ENCODE data around the gene RHBDL1. TPM values are rescaled to one million over a fixed set of nuclear protein-coding genes. Genes with fewer than 3 reads are reported as not detected.

Gene RHBDL1
- total and polyA plus RNA-seq, 10 of the 15 experiments (the other 5 are each of a cell fraction or from before 2014, with no cell fraction given): 0.04 to 1.3 (median 0.65) TPM; not detected in 5

- WGBS (ENCODE audit: insufficient coverage, insufficient replicate concordance, low lambda C conversion rate, missing lambda C conversion rate): 98% methylated on average over 20 of the region's 22 CpGs
- intact Hi-C loops (cut with micrococcal nuclease; ENCODE audit: unreplicated experiment): no loop called here
- Histone ChIP-seq H2AFZ (ENCODE audit: control insufficient read depth, low read depth, low read length) (no peak overlapping the region), H3K36me3 (ENCODE audit: control insufficient read depth in 2 of 2, insufficient read depth in 2 of 2, low read length in 1 of 2) (peaks cover 0 to 3% of the 10 kb centered on the region in 2 experiments; a peak in 2 of 4 replicates), H4K20me1 (ENCODE audit: control insufficient read depth, insufficient read depth) (no peaks in the 10 kb centered on the region), H3K79me2 (ENCODE audit: control insufficient read depth, insufficient read depth, low read length) (no peaks in the 10 kb centered on the region), H3K27me3 (replicated peaks in 1 of 2; ENCODE audit: control insufficient read depth in 2 of 2, insufficient read depth in 2 of 2, low read length in 1 of 2) (no peaks in the 10 kb centered on the region), H3K4me3 (no peak overlapping the region), H3K27ac (ENCODE audit: control insufficient read depth, insufficient read depth) (no peak overlapping the region), H3K4me2 (ENCODE audit: control insufficient read depth, insufficient read depth) (no peak overlapping the region), H3K4me1 (ENCODE audit: control insufficient read depth, insufficient read depth, low read length) (peaks cover 3% of the 10 kb centered on the region; the same call in 1 of the 2 replicates), H3K9me3 (replicated peaks; ENCODE audit: control insufficient read depth, insufficient read depth, low read length) (no peaks in the 10 kb centered on the region), H3K9ac (ENCODE audit: control insufficient read depth, insufficient read depth, low read length) (no peak overlapping the region)
- FAIRE-seq (no peak), ATAC-seq (no peak), DNase-seq (ENCODE audit: low read depth, low spot score) (no peak)
- TF ChIP-seq ESRRA (IDR thresholded peaks at IDR 0.05; ENCODE audit: low read length) (no peak), KDM1A (IDR thresholded peaks at IDR 0.05; ENCODE audit: borderline replicate concordance) (no peak), BMI1 (IDR thresholded peaks at IDR 0.05; ENCODE audit: borderline replicate concordance) (no peak), POLR2AphosphoS2 (IDR thresholded peaks at IDR 0.05; ENCODE audit: low read depth, low read length) (no peak), NBN (IDR thresholded peaks at IDR 0.05) (no peak), TCF7 (IDR thresholded peaks at IDR 0.05; ENCODE audit: borderline replicate concordance) (no peak), ZBED1 (IDR thresholded peaks at IDR 0.05; ENCODE audit: borderline replicate concordance) (no peak)
- POLR2A ChIA-PET: no interaction called here
- in situ Hi-C loops (cut with MboI): no loop called here
- CTCF ChIA-PET: no interaction called here
- RAD21 ChIA-PET (ENCODE audit: unreplicated experiment): no interaction called here
- BruUV-seq (replicated peaks): no TSS peak
- SMC1A ChIA-PET (ENCODE audit: uncharacterized antibody, unreplicated experiment): no interaction called here
Measured at GRCh38 chr16:657487-657886, 18.0 kb upstream of the RHBDL1 start.

- intact Hi-C loops (cut with micrococcal nuclease; ENCODE audit: unreplicated experiment): no loop called here
- no peak overlapping the region for H3K4me2 ChIP-seq (ENCODE audit: control insufficient read depth, insufficient read depth)
- ChIA-PET CTCF (interaction anchor here (1.2 to 1.4 kb wide), 2 partner anchors 10 to 11 kb away, joined by 3 to 5 read pairs; no protein-coding TSS in a partner anchor), POLR2A (no interaction called here), SMC1A (ENCODE audit: uncharacterized antibody, unreplicated experiment) (no interaction called here), RAD21 (ENCODE audit: unreplicated experiment) (no interaction called here)
- BruUV-seq (replicated peaks): no TSS peak
- no peaks in the 10 kb centered on the region for H3K79me2 ChIP-seq (ENCODE audit: control insufficient read depth, insufficient read depth, low read length)
- H3K4me3 ChIP-seq: no peak overlapping the region
- WGBS (ENCODE audit: insufficient coverage, insufficient replicate concordance, low lambda C conversion rate, missing lambda C conversion rate): 88% methylated on average over 33 of the region's 35 CpGs
- H3K4me1 ChIP-seq (ENCODE audit: control insufficient read depth, insufficient read depth, low read length): peaks cover 3% of the 10 kb centered on the region; the same call in 1 of the 2 replicates
- no peaks in the 10 kb centered on the region for H3K27me3 ChIP-seq (replicated peaks in 1 of 2; ENCODE audit: control insufficient read depth in 2 of 2, insufficient read depth in 2 of 2, low read length in 1 of 2)
- H2AFZ ChIP-seq (ENCODE audit: control insufficient read depth, low read depth, low read length): no peak overlapping the region
- FAIRE-seq (no peak), DNase-seq (ENCODE audit: low read depth, low spot score) (no peak), ATAC-seq (no peak)
- H3K27ac ChIP-seq (ENCODE audit: control insufficient read depth, insufficient read depth): no peak overlapping the region
- H3K9ac ChIP-seq (ENCODE audit: control insufficient read depth, insufficient read depth, low read length): no peak overlapping the region
- H4K20me1 ChIP-seq (ENCODE audit: control insufficient read depth, insufficient read depth): no peaks in the 10 kb centered on the region
- in situ Hi-C loops (cut with MboI): no loop called here
- H3K9me3 ChIP-seq (replicated peaks; ENCODE audit: control insufficient read depth, insufficient read depth, low read length): no peaks in the 10 kb centered on the region
- no peaks in the 10 kb centered on the region; a peak in 2 of 4 replicates for H3K36me3 ChIP-seq (ENCODE audit: control insufficient read depth in 2 of 2, insufficient read depth in 2 of 2, low read length in 1 of 2)
- TF ChIP-seq ZNF24 (IDR thresholded peaks at IDR 0.05) (no peak), POLR2AphosphoS5 (IDR thresholded peaks at IDR 0.05; ENCODE audit: low read length) (no peak), SMC3 (IDR thresholded peaks at IDR 0.05; ENCODE audit: borderline replicate concordance, low read length) (no peak), STAT3 (IDR thresholded peaks at IDR 0.05; ENCODE audit: low read depth, low read length) (no peak), CBX3 (IDR thresholded peaks at IDR 0.05; ENCODE audit: borderline replicate concordance, low read depth) (no peak), IRF5 (IDR thresholded peaks at IDR 0.05; ENCODE audit: borderline replicate concordance) (no peak), TARDBP (IDR thresholded peaks at IDR 0.05; ENCODE audit: borderline replicate concordance) (no peak), CBX5 (IDR thresholded peaks at IDR 0.05; ENCODE audit: low read depth) (no peak)
- TF ChIP-seq, protein P1, sequence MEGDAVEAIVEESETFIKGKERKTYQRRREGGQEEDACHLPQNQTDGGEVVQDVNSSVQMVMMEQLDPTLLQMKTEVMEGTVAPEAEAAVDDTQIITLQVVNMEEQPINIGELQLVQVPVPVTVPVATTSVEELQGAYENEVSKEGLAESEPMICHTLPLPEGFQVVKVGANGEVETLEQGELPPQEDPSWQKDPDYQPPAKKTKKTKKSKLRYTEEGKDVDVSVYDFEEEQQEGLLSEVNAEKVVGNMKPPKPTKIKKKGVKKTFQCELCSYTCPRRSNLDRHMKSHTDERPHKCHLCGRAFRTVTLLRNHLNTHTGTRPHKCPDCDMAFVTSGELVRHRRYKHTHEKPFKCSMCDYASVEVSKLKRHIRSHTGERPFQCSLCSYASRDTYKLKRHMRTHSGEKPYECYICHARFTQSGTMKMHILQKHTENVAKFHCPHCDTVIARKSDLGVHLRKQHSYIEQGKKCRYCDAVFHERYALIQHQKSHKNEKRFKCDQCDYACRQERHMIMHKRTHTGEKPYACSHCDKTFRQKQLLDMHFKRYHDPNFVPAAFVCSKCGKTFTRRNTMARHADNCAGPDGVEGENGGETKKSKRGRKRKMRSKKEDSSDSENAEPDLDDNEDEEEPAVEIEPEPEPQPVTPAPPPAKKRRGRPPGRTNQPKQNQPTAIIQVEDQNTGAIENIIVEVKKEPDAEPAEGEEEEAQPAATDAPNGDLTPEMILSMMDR (IDR thresholded peaks at IDR 0.05 in 2 of 3, conservative IDR thresholded peaks at IDR 0.05 in 1 of 3; ENCODE audit: control insufficient read depth in 2 of 3, extremely low read depth in 1 of 3, insufficient read depth in 1 of 3, low read depth in 3 of 3, low read length in 3 of 3): no peak
Measured at GRCh38 chr16:658679-659571, 16.5 kb upstream of the RHBDL1 start.
